Mesenchymal stem cell (in vitro differentiated cells and primary cell): ENCODE data around the gene EID1. TPM values are rescaled to one million over a fixed set of nuclear protein-coding genes. Genes with fewer than 3 reads are reported as not detected.
A peak's percentile ranks its signal among the peaks of the same experiment; 100 is the strongest.

ENCODE experiments used
- DNase-seq: peaks from one replicate; pipeline ENCODE4 v3.0.0-alpha.2; 2013
- H2AFZ ChIP-seq: one replicate; pipeline ENCODE4 v1.6.1; 2013; ENCODE audit warnings: low read depth, mild to moderate bottlenecking, control low read depth, inconsistent platforms, low read length, moderate library complexity
- H2AK5ac ChIP-seq: 2 replicates; pipeline ENCODE4 v1.6.1; 2013; ENCODE audit warnings: low read length, moderate library complexity, mild to moderate bottlenecking, inconsistent platforms; ENCODE audit not compliant: severe bottlenecking
- H2BK120ac ChIP-seq: one replicate; pipeline ENCODE4 v1.6.1; 2013; ENCODE audit warnings: low read depth, mild to moderate bottlenecking, inconsistent platforms, low read length, moderate library complexity
- H2BK12ac ChIP-seq, 2 experiments: one replicate each; pipeline ENCODE4 v1.6.1; 2013; ENCODE audit warnings: inconsistent platforms in 2 of 2, low read length in 2 of 2, mild to moderate bottlenecking in 2 of 2, moderate library complexity in 2 of 2, control low read depth in 1 of 2
- H2BK15ac ChIP-seq: one replicate; pipeline ENCODE4 v1.6.1; 2013; ENCODE audit warnings: mild to moderate bottlenecking, low read depth, inconsistent platforms; ENCODE audit not compliant: poor library complexity, severe bottlenecking
- H2BK5ac ChIP-seq: 2 replicates; pipeline ENCODE4 v1.6.1; 2013; ENCODE audit warnings: low read depth, mild to moderate bottlenecking, low read length, control low read depth, inconsistent platforms; ENCODE audit not compliant: poor library complexity, severe bottlenecking
- H3K14ac ChIP-seq, 2 experiments: one replicate each; pipeline ENCODE4 v1.6.1; 2013; ENCODE audit warnings: inconsistent platforms in 2 of 2, low read length in 2 of 2, control low read depth in 1 of 2, mild to moderate bottlenecking in 1 of 2, moderate library complexity in 1 of 2
- H3K18ac ChIP-seq, 2 experiments: one replicate each; pipeline ENCODE4 v1.6.1; 2013; ENCODE audit warnings: inconsistent platforms in 2 of 2, low read length in 2 of 2, control low read depth in 1 of 2, low read depth in 1 of 2, mild to moderate bottlenecking in 1 of 2
- H3K23ac ChIP-seq, 2 experiments: one replicate each; pipeline ENCODE4 v1.6.1; 2013; ENCODE audit warnings: inconsistent platforms in 2 of 2, low read length in 2 of 2, mild to moderate bottlenecking in 2 of 2, moderate library complexity in 2 of 2, control low read depth in 1 of 2
- H3K27ac ChIP-seq: 2 replicates; pipeline ENCODE4 v1.5.1; 2013; ENCODE audit warnings: mild to moderate bottlenecking, moderate library complexity, low read length, control low read depth, inconsistent platforms; ENCODE audit not compliant: poor library complexity, severe bottlenecking
- H3K27me3 ChIP-seq, 2 experiments: 2 replicates each; pipeline versions ENCODE4 v1.6.1 to v1.7.0; 2013; ENCODE audit warnings: low read length in 2 of 2, mild to moderate bottlenecking in 2 of 2, moderate library complexity in 2 of 2, control low read depth in 1 of 2, inconsistent platforms in 1 of 2; ENCODE audit not compliant: control insufficient read depth in 1 of 2, insufficient read depth in 1 of 2
- H3K36me3 ChIP-seq, 2 experiments: 2 replicates each; pipeline versions ENCODE4 v1.6.1 to v1.7.0; 2013; ENCODE audit warnings: low read length in 2 of 2, control low read depth in 1 of 2, inconsistent platforms in 1 of 2, low read depth in 1 of 2, mild to moderate bottlenecking in 1 of 2; ENCODE audit not compliant: insufficient read depth in 2 of 2, control insufficient read depth in 1 of 2
- H3K4ac ChIP-seq, 2 experiments: one replicate each; pipeline ENCODE4 v1.6.1; 2013; ENCODE audit warnings: inconsistent platforms in 2 of 2, low read length in 2 of 2, mild to moderate bottlenecking in 2 of 2, moderate library complexity in 2 of 2, control low read depth in 1 of 2, low read depth in 1 of 2
- H3K4me1 ChIP-seq: 2 replicates; pipeline ENCODE4 v1.6.1; 2013; ENCODE audit warnings: low read depth, low read length, control low read depth; ENCODE audit not compliant: control insufficient read depth, insufficient read depth
- H3K4me2 ChIP-seq: 2 replicates; pipeline ENCODE4 v1.6.1; 2013; ENCODE audit warnings: low read length, mild to moderate bottlenecking, inconsistent platforms; ENCODE audit not compliant: poor library complexity, severe bottlenecking
- H3K4me3 ChIP-seq, 2 experiments: 2 replicates each; pipeline versions ENCODE4 v1.5.1 to v1.7.0; 2013; ENCODE audit warnings: low read length in 2 of 2, mild to moderate bottlenecking in 2 of 2, control low read depth in 1 of 2, low read depth in 1 of 2; ENCODE audit not compliant: insufficient read depth in 1 of 2
- H3K79me1 ChIP-seq: replicated peaks from 2 replicates; pipeline ENCODE4 v1.6.1; 2013; ENCODE audit warnings: mild to moderate bottlenecking, control low read depth, low read length, inconsistent platforms; ENCODE audit not compliant: poor library complexity, severe bottlenecking
- H3K9ac ChIP-seq: 2 replicates; pipeline ENCODE4 v1.7.0; 2013; ENCODE audit warnings: mild to moderate bottlenecking, low read length, moderate library complexity
- H3K9me3 ChIP-seq: 2 replicates; pipeline ENCODE4 v1.7.0; 2013; ENCODE audit warnings: mild to moderate bottlenecking, low read length; ENCODE audit not compliant: control insufficient read depth
- H4K8ac ChIP-seq: one replicate; pipeline ENCODE4 v1.6.1; 2013; ENCODE audit warnings: inconsistent platforms, mild to moderate bottlenecking, low read length, moderate library complexity
- H4K91ac ChIP-seq: one replicate; pipeline ENCODE4 v1.6.1; 2013; ENCODE audit warnings: mild to moderate bottlenecking, low read length, inconsistent platforms
- WGBS: methylation state at CpG from one replicate; pipeline ENCODE4 v1.1.7; 2013; ENCODE audit warnings: mixed read lengths; 5-methylcytosine and 5-hydroxymethylcytosine counted together
- polyA plus RNA-seq, 2 experiments: library from polyadenylated mRNA; stranded (reverse); fragments of 200-250 nt; gene quantifications; one replicate each; pipeline ENCODE4 v1.2.3, GENCODE V29; 2013

EID1 gene
- polyA plus RNA-seq (2013, experiment 1 of 2) = 264 TPM
- polyA plus RNA-seq (2013, experiment 2 of 2) = 277 TPM

DNA sequence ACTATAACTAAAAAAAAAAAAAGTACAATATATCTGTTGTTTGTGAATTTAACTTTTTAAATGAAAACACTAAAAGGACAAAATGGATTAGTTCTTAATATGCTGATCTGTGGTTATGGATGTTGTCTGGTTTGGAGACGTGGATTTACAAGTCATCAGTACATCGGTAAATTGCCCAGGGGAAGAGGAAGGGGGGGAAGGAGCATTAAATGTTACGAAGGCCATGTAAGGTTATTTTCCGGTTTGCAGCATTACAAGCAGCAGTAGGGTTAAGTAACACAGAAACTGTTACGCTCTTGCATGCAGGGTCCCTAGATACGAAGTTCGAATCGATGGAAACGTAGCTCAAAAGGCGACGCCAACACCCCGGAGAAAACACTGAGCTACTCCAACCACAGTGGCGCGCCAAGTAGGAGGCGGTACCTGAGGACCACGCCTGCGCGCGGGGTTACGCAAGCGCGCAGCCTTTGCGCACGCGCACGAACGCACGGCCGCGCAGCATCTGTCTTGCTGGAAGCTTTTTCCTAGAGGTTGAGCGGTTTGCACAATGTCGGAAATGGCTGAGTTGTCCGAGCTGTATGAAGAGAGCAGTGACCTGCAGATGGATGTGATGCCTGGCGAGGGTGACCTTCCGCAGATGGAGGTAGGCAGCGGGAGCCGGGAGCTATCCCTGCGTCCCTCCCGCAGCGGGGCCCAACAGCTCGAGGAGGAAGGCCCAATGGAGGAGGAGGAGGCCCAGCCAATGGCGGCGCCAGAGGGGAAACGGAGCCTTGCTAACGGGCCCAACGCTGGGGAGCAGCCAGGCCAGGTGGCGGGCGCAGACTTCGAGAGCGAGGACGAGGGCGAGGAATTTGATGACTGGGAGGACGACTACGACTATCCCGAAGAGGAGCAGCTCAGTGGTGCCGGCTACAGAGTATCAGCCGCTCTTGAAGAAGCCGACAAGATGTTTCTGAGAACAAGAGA is at the start of gene EID1:
Gene EID1 (plus strand): TSS at position 505 of the 966 bp plus-strand sequence. CDS start 43 bp downstream, at position 548.
- peak within 1 kb of the TSS; percentile 54 for H3K4ac ChIP-seq
- no peaks in the 10 kb centered on the region for H3K9me3 ChIP-seq
- H2BK120ac ChIP-seq = no peak within 1 kb of the TSS
- peak within 1 kb of the TSS; percentile 74 for H3K4me2 ChIP-seq
- under 1% methylated on average over 58 of the region's 58 CpGs for WGBS
- peaks cover 0 to 9% of the 10 kb centered on the region in 2 experiments for H3K36me3 ChIP-seq
- peak within 1 kb of the TSS; percentile 89 for H3K4me3 ChIP-seq
- no peak within 1 kb of the TSS for H2BK15ac ChIP-seq
- peak within 1 kb of the TSS; percentile 77 for H4K91ac ChIP-seq
- DNase-seq = peak; percentile 96
- H2AFZ ChIP-seq = peak within 1 kb of the TSS; percentile 84
- H3K23ac ChIP-seq = peak within 1 kb of the TSS in 1 of 2 experiments; percentile 83
- H2BK12ac ChIP-seq = peak within 1 kb of the TSS in 1 of 2 experiments; percentile 1
- no peaks in the 10 kb centered on the region for H3K27me3 ChIP-seq
- H4K8ac ChIP-seq = peak within 1 kb of the TSS; percentile 88
- H2BK5ac ChIP-seq = no peak within 1 kb of the TSS
- peaks cover 4% of the 10 kb centered on the region for H3K79me1 ChIP-seq
- H3K14ac ChIP-seq = peak within 1 kb of the TSS in 1 of 2 experiments; percentile 100
- H3K9ac ChIP-seq = peak within 1 kb of the TSS; percentile 97
- H3K27ac ChIP-seq = peak within 1 kb of the TSS; percentile 94
- H2AK5ac ChIP-seq = no peak within 1 kb of the TSS
- H3K18ac ChIP-seq = peak within 1 kb of the TSS; percentile 91 to 99
- no peaks in the 10 kb centered on the region for H3K4me1 ChIP-seq

DNA sequence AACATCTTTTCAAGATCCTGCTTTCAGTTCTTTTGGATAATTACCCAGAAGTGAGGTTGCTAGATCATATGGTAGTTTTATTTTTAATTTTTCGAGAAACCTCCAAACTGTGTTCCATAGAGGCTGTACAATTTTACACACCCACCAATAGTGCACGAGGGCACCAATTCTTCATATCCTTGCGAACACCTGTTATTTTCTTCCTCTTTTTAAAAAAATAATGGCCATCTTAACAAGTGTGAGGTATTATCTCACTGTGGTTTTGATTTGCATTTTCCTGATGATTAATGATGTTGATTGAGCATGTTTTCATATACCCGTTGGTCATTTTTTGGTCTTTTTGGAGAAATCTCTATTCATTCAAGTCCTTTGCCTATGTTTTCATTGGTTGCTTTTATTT is 49.5 kb upstream of the EID1 start:
- no CpG with 5 or more reads among the region's 4 CpGs for WGBS
- Histone ChIP-seq H3K4me2 (no peak overlapping the region), H3K4me3 (no peak overlapping the region), H3K9ac (no peak overlapping the region), H2AFZ (no peak overlapping the region), H2AK5ac (no peak overlapping the region), H2BK5ac (no peak overlapping the region), H4K8ac (no peak overlapping the region), H3K79me1 (no peaks in the 10 kb centered on the region), H3K4ac (no peak overlapping the region), H2BK12ac (no peak overlapping the region), H3K27ac (no peak overlapping the region), H4K91ac (no peak overlapping the region), H3K18ac (no peak overlapping the region), H3K36me3 (peaks cover 0 to 3% of the 10 kb centered on the region in 2 experiments), H3K14ac (no peak overlapping the region), H3K9me3 (peaks cover 13% of the 10 kb centered on the region), H2BK15ac (no peak overlapping the region), H3K27me3 (no peaks in the 10 kb centered on the region), H2BK120ac (no peak overlapping the region), H3K4me1 (no peaks in the 10 kb centered on the region), H3K23ac (no peak overlapping the region)
- DNase-seq = no peak

GRCh38 chr15:48828906-48829305 is 49.0 kb upstream of the EID1 start:
- H2AFZ ChIP-seq = no peak overlapping the region
- no peak for DNase-seq
- no peak overlapping the region for H4K91ac ChIP-seq
- no peak overlapping the region for H3K4me2 ChIP-seq
- H2AK5ac ChIP-seq = no peak overlapping the region
- H2BK12ac ChIP-seq = no peak overlapping the region
- H3K18ac ChIP-seq = no peak overlapping the region
- no peak overlapping the region for H3K4me3 ChIP-seq
- H3K79me1 ChIP-seq = no peaks in the 10 kb centered on the region
- H2BK5ac ChIP-seq = no peak overlapping the region
- no peak overlapping the region for H3K14ac ChIP-seq
- H3K4ac ChIP-seq = no peak overlapping the region
- no peak overlapping the region for H2BK120ac ChIP-seq
- no peak overlapping the region for H3K27ac ChIP-seq
- H3K23ac ChIP-seq = no peak overlapping the region
- H3K9me3 ChIP-seq = peaks cover 17% of the 10 kb centered on the region
- no peaks in the 10 kb centered on the region for H3K4me1 ChIP-seq
- no peak overlapping the region for H2BK15ac ChIP-seq
- H3K36me3 ChIP-seq = peaks cover 0 to 3% of the 10 kb centered on the region in 2 experiments
- no peak overlapping the region for H3K9ac ChIP-seq
- no peaks in the 10 kb centered on the region for H3K27me3 ChIP-seq
- H4K8ac ChIP-seq = no peak overlapping the region

DNA sequence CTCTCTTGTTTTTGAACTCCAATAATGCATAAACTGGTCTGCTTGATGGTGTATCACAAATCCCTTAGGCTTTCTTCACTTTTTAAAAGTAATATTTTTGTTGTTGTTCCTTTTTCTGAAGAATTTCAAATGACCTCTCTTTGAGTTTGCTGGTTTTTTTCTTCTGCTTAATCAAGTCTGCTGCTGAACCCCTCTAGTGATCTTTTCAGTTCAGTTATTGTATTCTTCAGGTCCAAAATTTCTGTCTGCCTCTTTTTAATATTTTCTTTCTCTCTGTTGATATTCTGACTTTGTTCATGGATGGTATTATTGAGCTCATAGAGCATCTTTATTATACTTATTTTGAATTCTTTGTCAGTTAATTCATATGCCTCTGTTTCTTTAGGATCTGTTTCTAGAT is 45.3 kb upstream of the EID1 start:
- H2BK5ac ChIP-seq = no peak overlapping the region
- no peak for DNase-seq
- no peak overlapping the region for H3K9ac ChIP-seq
- H3K36me3 ChIP-seq = peaks cover 0 to 3% of the 10 kb centered on the region in 2 experiments
- H2BK120ac ChIP-seq = no peak overlapping the region
- H4K8ac ChIP-seq = no peak overlapping the region
- H3K4me3 ChIP-seq = no peak overlapping the region
- H3K27ac ChIP-seq = no peak overlapping the region
- H3K27me3 ChIP-seq = no peaks in the 10 kb centered on the region
- no peak overlapping the region for H3K14ac ChIP-seq
- H2AK5ac ChIP-seq = no peak overlapping the region
- no peak overlapping the region for H2BK12ac ChIP-seq
- H3K79me1 ChIP-seq = no peaks in the 10 kb centered on the region
- H3K9me3 ChIP-seq = peaks cover 21% of the 10 kb centered on the region
- H2BK15ac ChIP-seq = no peak overlapping the region
- no peak overlapping the region for H3K4me2 ChIP-seq
- no peak overlapping the region for H3K18ac ChIP-seq
- no peak overlapping the region for H2AFZ ChIP-seq
- H3K23ac ChIP-seq = no peak overlapping the region
- H3K4ac ChIP-seq = no peak overlapping the region
- H3K4me1 ChIP-seq = no peaks in the 10 kb centered on the region
- H4K91ac ChIP-seq = no peak overlapping the region
